Lower leg skin (tissue), 4 donors: ENCODE measurements around the gene FNDC3B. TPM values are rescaled to one million over a fixed set of nuclear protein-coding genes. Genes with fewer than 3 reads are reported as not detected.
"Not testable (repeated sequence)": the region's sequence is repeated elsewhere in the genome, so short reads cannot be mapped to it uniquely, and the experiment has no call there.

Experiments
- DNase-seq, 2 donors: peaks; one replicate each; pipeline ENCODE4 v3.0.0-alpha.2; 2019; ENCODE audit warnings: low spot score in 2 of 2
- H3K4me3 ChIP-seq: fragments of 200-600 bp; sonication (generic); 2 replicates; pipeline ENCODE4 v1.5.1; 2017; ENCODE audit warnings: mild to moderate bottlenecking, low read depth; ENCODE audit not compliant: poor library complexity, severe bottlenecking
- POLR2A ChIP-seq, 2 donors: fragments of 450-650 bp; IDR thresholded peaks; one replicate each; pipeline ENCODE4 v1.6.1; 2016 to 2017; ENCODE audit warnings: antibody characterized with exemption in 2 of 2, mild to moderate bottlenecking in 1 of 2, moderate library complexity in 1 of 2
- WGBS, 2 donors: methylation state at CpG; one replicate each; pipeline ENCODE4 v1.1.5; 2018; 5-methylcytosine and 5-hydroxymethylcytosine counted together
- intact Hi-C: fragments of 100-400 bp; cut with DNase I; formaldehyde crosslinking; loops from one replicate; pipeline ENCODE4 v1.15.0; 2023; ENCODE audit warnings: low total_unique reads
- total RNA-seq, 4 donors: library from RNA; depleted of rRNA; stranded (reverse); fragments of >200 nt; gene quantifications; one replicate each; pipeline ENCODE4 v1.1.0, GENCODE V29; 2016
- TF ChIP-seq, protein P1 (sequence below), 3 donors: fragments of 450-650 bp; IDR thresholded peaks; one replicate each; pipeline ENCODE4 v1.5.1; 2016; ENCODE audit warnings: antibody characterized with exemption in 3 of 3, mild to moderate bottlenecking in 3 of 3, moderate library complexity in 2 of 3

FNDC3B gene
- total RNA-seq, 4 donors from 2014 or later, result 22.9 to 39.3 (median 23.2) TPM

DNA sequence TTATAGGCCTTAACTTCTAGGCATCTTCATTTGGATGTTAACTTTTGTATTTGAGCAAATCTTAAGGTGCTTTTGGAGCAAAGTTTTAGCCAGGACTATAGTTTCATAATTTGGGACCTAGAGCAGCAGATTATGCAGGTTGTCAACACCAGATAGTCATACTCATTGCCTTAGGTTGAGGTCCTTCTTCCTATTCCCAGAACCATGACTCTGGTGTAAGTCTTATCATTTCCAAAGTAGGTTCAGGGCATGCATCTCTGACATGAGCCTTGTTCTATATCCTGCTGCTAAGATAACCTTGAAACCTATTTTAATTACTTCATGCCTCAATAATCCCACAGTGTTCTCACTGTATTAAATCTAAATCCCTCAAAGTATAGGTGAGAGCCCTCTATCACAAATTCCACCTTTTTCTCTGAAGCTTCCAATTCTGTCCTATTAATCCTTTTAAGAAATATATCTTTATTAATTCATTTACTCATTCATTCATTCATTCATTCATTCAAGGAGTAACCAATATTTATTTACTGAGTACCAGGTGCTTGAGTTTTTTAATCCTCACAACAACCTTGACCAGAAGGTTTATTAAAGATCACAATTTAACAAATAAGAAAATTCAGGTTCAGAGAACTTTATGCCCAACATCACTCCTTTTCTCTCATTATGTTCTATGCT, 2.7 kb upstream of the FNDC3B start:
- DNase-seq, result no peak
- TF ChIP-seq, protein P1, sequence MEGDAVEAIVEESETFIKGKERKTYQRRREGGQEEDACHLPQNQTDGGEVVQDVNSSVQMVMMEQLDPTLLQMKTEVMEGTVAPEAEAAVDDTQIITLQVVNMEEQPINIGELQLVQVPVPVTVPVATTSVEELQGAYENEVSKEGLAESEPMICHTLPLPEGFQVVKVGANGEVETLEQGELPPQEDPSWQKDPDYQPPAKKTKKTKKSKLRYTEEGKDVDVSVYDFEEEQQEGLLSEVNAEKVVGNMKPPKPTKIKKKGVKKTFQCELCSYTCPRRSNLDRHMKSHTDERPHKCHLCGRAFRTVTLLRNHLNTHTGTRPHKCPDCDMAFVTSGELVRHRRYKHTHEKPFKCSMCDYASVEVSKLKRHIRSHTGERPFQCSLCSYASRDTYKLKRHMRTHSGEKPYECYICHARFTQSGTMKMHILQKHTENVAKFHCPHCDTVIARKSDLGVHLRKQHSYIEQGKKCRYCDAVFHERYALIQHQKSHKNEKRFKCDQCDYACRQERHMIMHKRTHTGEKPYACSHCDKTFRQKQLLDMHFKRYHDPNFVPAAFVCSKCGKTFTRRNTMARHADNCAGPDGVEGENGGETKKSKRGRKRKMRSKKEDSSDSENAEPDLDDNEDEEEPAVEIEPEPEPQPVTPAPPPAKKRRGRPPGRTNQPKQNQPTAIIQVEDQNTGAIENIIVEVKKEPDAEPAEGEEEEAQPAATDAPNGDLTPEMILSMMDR (IDR thresholded peaks at IDR 0.05), result no peak
- no peak for TF ChIP-seq POLR2A (IDR thresholded peaks at IDR 0.05)
- intact Hi-C loops, result no loop called here
- H3K4me3 ChIP-seq, result no peak overlapping the region

DNA sequence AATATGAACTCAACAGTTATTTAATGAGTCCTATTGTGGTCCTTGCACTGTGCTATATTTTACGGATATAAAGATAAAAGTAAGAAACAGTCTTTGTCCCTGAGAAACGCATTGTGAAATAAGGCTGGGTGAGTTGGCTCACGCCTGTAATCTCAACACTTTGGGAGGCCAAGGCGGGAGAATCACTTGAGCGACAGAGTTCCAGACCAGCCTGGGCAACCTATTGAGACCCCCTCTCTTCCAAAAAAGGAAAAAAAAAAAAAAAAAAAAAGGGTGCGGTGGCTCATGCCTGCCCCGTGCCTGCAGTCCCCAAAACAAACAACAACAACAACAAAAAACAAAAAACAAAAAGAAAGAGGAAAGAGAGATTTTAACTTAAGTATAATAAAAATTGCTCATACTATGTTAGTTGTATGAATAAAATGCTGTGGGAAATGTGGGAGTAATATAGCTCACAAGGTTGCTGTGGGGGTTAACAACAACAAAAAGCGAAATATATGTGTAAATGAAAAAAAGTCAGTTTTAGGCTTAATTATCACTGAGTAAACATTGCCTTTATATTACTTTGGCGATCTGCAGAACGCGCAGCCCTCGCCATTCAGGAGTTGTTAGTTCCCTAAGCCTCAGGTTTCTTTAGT, 461 bp upstream of the FNDC3B start:
- TF ChIP-seq, protein P1 (IDR thresholded peaks at IDR 0.05), result no peak
- no peak for TF ChIP-seq POLR2A (IDR thresholded peaks at IDR 0.05)
- intact Hi-C loops, result no loop called here
- peak in 1 of 2 donors; percentile 84 for DNase-seq
- 22 to 25% methylated on average over 12 of the region's 12 CpGs for WGBS, 2 donors
- no peak overlapping the region for H3K4me3 ChIP-seq

DNA sequence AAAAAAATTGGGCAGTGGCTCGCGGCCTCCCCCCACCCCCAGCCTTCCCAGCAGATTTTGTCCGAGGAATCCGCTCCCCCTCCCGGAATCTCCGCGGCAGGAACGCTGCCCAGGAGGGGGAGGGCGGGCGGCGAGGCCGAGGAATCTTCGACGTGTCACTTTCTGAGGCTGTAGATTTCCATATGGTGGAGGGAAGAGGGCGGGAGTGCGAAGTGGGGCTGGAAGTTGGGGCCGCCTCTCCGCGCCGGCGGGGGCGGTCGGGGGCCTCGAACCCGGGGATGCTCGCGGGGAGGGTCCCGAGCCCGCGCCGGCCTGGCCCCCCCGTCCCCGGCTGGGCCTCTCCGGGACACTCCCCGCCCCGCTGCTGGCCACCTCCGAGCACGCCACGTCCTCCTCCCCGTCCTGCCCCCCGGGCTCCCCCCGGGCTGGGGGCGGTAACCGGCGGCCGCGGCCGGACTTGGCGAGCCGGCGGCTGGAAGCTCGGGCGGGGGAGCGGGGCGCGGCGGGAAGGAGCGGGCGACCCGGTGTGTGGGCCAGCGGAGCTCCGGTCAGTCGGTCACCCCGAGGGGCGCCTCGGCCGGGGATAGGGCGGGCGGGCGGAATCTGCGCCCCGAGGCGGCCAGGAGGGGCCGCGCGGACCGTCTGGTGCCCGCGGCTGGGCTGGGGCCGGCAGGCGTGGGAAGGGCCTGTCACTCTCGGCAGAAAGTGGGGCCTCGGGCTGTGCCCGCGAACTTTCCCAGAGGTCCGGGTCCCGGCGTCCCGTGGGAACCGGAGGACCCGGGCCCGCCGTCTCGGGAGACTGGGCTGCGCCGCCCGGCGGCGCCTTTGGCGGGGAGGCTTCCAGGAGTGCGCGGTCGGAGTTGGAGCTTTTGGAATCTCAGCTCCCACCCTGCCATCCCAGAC, 951 bp downstream of the FNDC3B start:
- intact Hi-C loops, result no loop called here
- peak; percentile 77 to 95 for DNase-seq

DNA sequence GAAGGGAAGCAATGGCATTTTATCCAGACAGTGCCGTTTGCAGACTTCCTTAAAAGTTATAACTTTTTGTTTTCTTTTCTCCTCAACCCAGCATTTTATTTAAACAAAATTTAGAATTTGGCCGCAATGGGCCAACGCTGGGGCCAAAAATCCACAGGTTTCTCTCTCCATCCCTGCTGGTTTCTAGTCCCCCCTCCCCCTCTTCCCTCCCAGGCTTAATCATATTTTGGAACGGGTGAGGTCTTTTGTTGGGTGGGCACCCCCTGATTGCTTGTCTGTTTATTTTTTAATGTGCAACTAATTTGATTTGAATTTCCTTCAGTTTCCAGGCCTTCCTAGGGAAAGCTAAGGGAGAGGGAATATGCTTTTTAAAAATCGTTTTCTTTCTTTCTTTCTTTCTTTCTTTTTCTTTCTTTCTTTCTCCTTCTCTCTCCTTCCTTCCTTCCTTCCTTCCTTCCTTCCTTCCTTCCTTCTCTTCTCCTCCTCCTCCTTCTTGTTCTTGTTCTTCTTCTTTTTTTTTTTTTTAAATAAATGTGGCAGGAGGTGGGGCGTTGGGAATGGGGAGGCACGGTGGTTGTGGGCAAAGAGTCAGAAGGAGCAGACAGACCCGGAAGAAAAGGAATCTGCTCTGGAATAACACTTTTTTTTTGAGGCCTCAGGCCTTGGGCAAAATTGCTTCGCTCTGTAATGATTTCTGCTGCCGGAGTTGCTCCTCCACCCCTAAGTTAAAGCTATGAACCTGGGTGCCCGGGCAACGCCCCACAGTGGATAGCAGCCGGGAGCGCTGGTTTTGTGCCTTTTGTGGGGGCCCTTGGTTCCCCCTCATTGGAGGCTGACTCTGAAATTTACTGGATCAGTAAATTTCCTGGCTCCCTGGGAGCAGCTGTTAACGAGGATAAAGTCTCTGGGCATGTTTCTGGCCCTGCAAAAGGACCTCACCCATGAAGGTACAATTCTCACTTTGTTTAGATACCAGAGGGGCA, 1.9 kb downstream of the FNDC3B start:
- TF ChIP-seq POLR2A (IDR thresholded peaks at IDR 0.05), result no peak
- TF ChIP-seq, protein P1 (IDR thresholded peaks at IDR 0.05), result no peak

More for the DNA sequence above, 951 bp downstream of the FNDC3B start:
- 0 to 1% methylated on average over 48 to 52 of the region's 103 CpGs for WGBS, 2 donors
- peak overlapping the region; percentile 85 for H3K4me3 ChIP-seq
- peak in 1 of 2 donors; percentile 55 for TF ChIP-seq POLR2A (IDR thresholded peaks at IDR 0.05)
- TF ChIP-seq, protein P1 (IDR thresholded peaks at IDR 0.05), result no peak

DNA sequence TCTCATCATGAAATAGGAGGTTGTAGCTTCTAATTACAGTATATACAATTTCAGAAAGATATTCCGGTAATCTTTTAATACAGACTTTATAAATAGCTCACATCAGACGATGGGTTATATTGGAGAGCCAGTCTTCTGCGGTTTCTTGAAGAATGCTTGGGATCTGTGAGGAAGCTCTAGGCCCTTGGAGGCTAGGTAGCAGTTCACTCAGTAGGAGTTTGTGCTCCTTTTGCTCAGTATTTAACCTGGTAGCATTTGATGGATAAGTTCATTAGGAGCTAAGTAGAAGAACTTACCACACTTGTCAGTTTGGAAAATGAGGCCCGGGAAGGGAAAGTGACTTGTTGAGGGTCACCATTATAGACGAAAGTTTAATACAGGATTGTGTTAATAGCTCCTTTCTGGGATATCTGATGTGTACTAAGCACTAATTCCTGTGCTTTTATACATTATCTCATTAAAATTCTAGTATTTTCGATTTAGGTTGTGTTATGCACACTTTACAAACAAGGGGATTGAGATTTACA, 2.8 kb downstream of the FNDC3B start:
- intact Hi-C loops, result no loop called here
- no peak overlapping the region for H3K4me3 ChIP-seq
- DNase-seq, result no peak
- WGBS, 2 donors, result 55 to 58% methylated on average over 6 of the region's 6 CpGs
- no peak for TF ChIP-seq POLR2A (IDR thresholded peaks at IDR 0.05)
- TF ChIP-seq, protein P1 (IDR thresholded peaks at IDR 0.05), result no peak

More for the DNA sequence above, 1.9 kb downstream of the FNDC3B start:
- peak overlapping the region; percentile 85 for H3K4me3 ChIP-seq
- intact Hi-C loops, result no loop called here
- DNase-seq, result no peak
- 7% methylated on average over 15 of the region's 15 CpGs for WGBS, 2 donors

DNA sequence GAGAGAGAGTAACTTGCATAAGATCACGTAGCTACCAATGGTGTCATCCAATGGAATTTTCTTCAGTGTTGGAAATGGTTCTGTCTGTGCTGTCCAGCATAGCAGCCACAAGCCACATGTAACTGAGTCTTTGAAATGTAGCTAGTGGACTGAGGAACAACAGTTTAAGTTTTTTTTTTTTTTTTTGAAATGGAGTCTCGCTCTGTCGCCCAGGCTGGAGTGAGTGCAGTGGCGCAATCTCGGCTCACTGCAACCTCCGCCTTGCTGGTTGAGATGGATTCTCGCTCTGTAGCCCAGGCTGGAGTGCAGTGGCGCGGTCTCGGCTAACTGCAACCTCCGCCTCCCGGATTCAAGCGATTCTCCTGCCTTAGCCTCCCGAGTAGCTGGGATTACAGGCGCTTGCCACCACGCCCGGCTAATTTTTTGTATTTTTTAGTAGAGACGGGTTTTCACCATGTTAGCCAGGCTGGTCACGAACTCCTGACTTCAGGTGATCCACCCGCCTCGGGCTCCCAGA, 3.3 kb downstream of the FNDC3B start:
- intact Hi-C loops, H3K4me3 ChIP-seq, DNase-seq: not testable (repeated sequence)
- WGBS, 2 donors, result 92 to 95% methylated on average over 21 of the region's 21 CpGs
